GM19452 (cell line): ENCODE measurements around the gene WDR54.
A peak's percentile ranks its signal among the peaks of the same experiment; 100 is the strongest.

Experiments used
- ATAC-seq: cut with Tn5 transposase; IDR thresholded peaks from one replicate; pipeline ENCODE4 v1.9.1; 2021; ENCODE audit not compliant: unreplicated experiment

Gene WDR54, protein sequence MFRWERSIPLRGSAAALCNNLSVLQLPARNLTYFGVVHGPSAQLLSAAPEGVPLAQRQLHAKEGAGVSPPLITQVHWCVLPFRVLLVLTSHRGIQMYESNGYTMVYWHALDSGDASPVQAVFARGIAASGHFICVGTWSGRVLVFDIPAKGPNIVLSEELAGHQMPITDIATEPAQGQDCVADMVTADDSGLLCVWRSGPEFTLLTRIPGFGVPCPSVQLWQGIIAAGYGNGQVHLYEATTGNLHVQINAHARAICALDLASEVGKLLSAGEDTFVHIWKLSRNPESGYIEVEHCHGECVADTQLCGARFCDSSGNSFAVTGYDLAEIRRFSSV

DNA sequence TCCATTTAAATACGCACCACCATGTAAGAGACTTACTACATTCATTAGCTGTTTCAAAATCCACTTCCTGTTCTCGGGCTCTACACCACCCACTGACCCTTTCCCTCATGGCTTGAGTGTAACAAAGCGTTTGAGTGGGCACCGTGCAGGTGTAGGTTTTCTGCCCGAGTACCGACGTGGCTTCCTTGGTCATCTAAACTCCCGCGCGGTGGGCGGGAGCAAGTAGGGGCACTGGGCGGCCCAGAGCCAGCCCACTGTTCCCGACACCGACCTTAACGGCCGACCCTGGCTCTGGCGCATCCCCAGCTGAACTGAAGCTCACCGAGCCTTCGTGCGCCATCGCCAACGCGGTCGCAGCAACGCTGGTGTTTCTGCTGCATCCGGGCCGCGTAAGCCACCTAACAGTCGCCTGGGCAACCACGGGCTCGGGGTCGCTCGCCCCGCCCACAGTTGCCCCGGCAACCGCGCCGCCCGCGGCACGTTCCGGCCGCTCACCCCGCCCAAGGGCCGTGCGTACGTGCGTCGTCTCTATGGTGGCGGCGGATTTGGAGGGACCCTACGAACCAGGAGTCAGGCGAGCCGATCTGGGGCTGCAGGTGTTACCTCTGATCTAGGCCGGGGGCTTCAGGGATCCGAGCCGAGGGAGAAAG lies at the start of gene WDR54, which contains the start of gene C2orf81:
TSS of gene WDR54 (plus strand) at position 510 of the 650 bp plus-strand sequence. CDS start 424 bp downstream, outside the sequence.
TSS of gene C2orf81 (minus strand) at position 399 of the 650 bp plus-strand sequence. CDS start at position 340, 59 bp downstream.
- peak; percentile 93 for ATAC-seq

DNA sequence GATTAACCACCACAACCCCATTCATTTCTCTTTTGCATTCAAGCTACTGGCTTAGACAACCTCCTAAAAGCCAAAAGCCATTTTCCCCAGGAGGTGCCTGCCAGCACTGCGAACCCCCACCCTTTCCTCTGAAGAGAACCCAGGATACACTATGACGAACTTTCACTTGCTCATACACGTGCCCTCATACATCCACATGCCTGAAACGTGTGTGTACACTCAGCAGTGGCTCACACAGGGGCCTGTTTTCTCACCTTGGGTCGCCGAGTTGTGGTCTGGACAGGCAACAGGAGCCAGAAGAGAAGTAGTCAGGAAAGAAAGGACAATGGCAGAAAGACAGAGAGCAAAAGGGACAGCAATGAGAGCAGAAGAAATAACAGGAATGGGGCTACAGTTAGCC lies 48.9 kb upstream of the WDR54 start:
- ATAC-seq = no peak

DNA sequence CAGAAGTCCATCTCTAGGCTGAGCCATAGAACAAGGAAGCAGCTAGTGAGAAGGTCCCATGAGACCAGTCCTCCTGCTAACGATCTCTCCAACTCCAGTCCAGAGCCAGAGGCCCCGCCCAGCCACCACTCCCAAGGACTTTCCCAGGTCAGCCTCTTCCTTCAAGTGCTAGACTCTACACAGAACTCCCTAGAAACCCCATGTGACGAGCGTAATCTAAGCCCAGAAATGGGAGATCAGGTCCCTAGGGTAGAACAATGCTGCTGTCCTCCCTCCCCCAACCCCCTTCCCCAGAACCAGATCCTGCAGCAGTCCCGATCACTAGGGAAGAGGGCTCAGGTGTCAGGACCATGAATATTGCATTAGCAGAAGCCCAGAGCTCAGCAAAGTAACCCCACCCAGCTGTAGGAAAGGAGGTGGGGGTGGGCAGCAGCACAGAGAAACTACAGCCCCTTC lies 48.3 kb upstream of the WDR54 start:
- no peak for ATAC-seq

DNA sequence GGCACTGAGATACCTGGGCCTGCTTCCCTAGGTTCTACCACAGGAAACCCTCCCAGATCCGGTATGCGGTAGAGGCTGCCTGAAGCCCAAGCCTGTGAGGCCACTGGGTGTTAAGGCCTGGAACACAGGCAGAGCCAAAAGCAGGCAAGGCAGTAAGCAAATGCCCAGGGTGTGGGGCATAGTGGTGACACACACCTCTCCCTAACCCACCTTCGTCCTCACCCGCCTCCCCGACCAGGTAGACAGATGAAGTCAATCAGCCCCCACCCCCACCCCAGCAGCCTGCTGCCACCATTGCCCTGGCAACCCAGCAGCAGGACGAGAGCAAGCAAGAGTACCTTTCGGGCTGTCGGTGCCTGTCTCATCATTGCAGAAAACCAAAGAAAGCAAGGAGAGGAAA lies 47.5 kb upstream of the WDR54 start:
- ATAC-seq = no peak

DNA sequence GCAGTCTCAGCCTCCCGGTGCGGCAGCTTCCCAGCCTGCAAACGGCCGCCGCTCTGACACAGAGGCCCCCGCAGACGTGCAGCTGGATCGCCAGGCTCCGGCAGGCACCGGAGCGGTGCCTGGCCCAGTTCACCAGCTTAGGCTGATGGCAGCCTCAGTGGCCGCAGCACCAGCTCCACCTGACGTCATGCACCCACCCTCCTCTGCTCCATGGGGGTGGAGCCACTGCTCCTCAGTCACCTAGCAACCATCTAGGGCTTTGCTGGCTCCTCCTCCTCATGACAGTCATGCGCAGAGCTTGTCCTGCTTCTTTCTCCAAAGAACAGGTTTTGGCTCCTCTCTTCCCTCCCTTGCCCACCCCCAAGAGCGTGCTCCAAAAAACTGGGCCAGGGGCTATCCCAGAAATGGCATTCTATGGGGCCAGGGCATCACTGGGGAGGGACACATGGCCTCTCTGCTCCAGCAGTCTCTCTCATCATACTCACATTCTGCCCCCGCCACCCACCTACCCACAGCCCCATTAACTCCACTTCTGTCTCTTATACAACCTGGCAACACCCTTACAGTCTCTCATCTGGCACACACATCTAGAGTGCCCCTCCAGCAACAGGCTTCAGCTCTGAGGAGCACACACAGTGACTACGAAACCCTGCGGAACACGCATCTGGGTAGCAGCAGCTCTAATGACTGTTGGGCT lies 46.9 kb upstream of the WDR54 start:
- no peak for ATAC-seq

DNA sequence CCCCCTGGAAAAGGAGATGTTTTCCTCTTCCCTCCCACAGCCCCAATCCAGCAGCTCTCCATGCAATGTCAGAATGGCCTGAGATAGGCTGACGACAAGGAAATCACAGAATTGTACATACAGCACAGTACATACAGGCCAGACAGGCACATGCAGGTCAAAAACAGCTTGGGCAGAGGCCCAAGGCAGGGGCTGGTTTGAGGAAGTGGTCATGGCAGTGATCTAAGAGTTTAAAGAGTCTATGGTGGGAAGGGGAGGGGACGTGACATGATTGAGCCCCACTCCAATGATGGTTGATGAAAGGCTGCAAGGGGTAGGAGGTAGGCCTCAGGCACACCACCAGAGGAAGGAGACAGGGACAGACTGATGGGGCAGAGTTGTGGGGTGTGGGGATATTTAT lies 45.7 kb upstream of the WDR54 start:
- ATAC-seq = no peak

DNA sequence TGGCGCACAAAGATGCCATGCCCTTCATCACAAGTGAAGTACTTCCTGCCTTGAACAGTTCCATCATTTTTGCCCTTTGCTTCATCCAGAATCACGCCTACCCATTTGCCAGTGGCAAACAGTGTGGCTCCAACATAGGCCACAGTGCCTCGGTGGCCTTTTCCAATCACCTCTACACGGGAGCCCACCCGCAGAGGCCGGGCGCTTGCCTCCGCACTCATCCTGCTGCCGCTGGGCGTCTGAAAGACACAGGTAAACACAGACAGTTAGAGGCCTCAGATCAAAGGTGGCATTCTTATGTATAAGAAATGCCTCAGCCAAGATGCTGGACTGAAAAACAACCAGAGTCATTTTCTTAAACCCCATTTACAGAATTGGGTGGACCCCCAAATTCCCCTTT lies 43.5 kb upstream of the WDR54 start:
- ATAC-seq = no peak

DNA sequence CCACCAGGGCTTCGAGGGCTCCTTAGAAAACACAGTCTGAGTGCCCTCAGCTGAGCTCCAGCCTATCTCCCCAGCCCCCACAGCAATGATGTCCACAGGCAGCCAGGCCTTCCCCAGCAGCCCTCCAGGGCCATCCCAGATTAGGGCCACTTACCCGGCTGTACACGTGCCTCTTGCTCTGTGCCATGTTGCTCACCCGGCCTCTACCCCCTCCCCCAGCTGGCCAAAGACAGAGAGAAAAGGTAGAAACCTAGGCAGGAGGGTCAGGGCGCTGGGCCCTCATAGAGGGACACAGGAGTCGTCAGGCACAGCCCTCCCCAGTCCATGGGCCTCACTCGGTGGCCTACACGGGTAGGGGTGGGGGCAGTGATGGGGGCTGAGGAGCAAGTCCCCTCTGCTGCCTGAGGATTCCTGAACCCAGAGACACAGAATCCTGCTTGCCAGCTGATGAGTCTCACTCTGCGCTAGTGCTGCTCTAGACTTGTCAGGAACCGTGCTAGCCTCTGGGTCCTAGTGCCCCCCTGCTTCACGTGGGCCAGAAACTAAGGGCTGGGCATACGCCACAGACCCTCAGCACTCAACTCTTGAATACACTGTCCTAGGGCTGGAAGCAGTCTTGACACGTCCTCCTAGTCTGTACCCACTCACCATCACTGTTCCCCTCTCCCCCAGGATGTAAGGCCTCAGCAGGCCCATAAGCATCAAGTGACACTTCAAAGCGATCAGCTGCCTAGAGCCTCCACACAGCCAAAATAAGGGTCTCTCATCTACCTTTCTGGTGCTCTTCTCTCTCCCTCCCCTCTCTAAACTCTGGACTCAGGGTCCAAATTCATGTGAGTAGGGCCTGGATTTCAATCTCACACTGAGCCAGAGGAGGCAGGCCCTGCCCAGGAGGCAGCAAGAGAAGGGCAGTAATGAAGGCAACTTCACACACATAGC lies 41.4 kb upstream of the WDR54 start, which contains the start of gene DCTN1:
TSS of gene DCTN1 (minus strand) at position 461 of the 939 bp plus-strand sequence. CDS start at position 187, 274 bp downstream.
- no peak for ATAC-seq

DNA sequence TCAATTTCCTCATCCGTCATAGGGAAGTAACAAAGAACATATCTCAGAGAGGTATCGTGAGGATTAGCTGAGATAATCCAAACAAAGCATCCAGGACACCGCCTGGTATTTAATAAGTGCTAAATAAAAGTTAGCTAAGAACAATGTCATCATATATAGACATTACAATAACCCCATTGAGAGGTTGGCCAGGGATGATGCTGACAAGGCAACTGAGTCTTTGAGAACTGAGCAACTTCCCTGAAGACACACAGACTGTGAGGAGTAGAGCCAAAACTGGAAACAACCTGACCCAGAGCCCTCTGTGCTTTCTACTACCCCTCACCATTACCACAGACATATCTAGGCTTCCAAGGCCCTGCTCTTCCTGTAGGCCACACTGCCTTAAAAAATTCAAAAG lies 39.8 kb upstream of the WDR54 start:
- no peak for ATAC-seq

DNA sequence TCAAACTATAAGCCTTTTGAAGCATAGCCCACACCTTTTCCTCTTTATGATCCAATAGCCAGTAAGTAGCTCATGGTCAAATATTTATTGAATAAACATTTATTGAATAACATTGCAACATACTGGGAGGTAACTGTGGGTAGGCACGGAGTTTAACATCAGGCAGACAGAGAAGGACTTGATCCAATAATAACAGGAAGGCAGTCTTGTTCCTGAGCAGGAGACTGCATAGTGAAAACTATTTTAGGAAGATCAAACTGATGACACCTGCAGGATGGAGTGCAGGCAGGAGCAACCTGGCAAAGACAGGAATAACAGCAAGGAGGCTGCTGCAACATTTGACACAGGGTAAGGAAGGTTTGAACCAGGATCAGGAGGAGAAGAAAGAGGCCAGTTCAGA lies 38.3 kb upstream of the WDR54 start:
- ATAC-seq = no peak

DNA sequence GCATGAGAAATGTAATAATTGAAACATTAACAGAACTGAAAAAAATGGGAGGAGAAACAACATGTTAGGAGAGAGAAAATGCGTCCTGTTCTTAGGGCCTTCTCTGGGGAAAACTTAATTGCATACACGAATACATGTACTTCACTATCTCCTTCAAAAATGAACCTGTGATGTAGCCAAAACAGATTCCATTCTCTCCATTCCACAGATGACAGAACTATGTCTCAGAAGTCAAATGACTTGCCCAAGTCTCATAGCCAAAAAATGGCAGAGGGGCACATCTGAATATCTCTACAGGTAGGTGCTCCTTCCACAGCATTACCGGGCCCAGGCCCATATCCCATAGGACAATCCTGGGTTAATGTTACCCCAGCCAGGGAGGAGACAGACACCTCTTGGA lies 37.5 kb upstream of the WDR54 start:
- ATAC-seq = no peak

DNA sequence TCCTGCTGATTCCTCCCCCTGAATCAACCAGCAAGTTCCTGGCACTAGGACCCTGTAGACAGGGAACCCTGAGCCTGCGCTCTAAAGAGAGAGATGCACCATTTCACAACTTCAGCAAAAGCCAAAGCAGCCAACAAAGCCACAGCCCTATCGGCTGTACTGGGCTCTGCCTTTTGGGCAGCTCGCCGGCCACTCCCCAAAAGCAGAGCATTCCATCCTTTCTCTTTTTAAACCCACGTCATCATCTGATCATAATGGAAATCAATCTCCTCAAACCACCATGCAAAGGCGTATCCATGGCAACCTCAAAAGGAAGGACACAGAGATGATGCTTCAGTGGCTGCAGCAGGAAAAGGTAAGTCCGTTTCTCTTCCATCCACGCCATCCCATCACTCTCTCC lies 36.1 kb upstream of the WDR54 start:
- no peak for ATAC-seq

DNA sequence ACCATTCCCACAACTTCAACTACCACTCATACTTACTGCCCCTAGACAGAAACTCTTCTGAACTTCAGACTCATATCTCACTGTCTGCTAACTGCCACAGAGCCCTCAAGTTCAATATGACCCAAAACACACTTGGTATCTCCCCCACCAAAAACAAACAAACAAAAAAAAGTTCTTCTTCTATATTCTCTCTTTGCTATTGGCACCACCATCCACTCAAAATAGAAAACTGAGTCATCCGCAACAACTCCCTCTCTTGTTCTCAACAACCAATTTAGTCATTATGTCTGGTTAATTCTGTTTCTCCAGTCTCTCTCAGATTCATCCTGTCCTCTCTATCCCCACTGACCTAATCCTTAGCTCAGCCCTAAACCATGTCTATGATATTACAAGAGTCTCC lies 34.2 kb upstream of the WDR54 start:
- no peak for ATAC-seq

DNA sequence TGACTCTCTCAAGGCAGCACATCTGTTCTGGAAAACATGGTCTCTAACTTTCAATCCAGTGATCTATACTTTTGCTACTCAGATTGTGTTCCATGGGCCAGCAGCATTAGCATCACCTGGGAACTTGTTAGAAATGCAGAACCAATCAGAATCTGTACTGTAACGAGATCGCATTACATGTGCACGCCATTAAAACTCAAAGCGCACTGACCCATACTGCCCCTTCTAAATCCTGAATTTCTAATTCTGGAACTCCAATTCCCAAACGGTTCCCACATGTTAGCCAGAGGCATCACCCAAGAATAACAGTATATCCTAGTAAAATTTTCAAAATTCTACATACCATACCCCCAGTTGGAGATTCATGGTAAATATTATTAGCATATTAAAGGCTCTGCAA lies 30.9 kb upstream of the WDR54 start:
- ATAC-seq = no peak

DNA sequence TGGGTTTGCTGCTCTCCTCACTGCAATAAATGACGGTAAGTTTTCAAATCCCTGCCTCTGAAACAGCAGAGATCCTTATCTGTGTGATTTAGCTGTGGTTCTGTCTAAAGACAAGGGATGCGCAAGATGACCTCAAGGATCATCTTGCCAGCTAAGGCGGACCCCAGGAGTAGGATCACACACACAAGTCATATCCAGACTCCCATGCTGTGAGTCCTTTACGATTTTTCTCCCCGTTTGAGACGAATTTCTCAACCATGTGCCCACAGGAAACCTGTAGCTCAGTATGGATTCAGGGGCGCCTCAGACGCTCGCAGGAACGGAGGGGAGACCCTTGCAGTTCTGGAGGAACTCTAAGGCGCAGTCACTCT lies 30.3 kb upstream of the WDR54 start:
- peak; percentile 33 for ATAC-seq

DNA sequence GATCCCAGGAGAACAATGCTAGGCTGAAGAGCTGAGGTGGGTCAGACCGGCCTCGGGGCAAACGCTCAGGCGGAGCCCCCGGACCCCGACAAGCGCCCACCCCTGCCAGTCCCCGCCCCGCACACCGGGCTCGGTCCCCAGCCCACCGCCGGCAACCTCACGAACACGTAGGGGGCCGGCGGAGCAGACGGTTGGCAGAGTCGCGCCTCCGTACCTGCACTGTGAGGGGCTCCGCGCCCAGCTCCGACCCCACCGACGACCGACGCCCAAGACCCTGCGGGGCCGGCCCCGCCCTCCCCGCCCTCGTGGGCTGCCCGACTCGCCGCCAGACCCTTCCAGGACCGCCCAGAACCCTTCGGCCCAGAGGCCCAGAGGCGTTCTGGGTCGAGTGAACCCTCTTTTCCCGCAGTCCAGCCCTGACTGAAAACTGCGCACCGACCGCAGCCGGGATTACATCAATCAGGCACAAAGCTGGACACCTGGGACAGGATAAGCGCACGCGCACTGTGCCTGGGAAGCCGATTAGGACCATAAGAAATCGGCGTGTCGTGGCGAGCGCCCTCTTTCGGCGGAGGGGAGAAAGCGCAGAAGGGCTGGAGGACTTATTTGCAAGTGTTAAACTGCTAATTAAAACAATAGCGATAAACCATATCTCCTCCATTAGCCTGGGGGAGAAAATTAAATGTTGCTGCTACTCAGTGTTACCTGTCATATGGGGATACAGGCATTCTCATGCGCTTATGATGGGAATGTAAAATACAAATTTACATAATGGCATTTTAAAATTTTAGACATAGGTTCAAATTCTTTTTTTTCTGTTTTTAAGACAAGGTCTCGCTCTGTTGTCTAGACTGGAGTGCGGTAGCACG lies 29.7 kb upstream of the WDR54 start:
- peak; percentile 63 for ATAC-seq

DNA sequence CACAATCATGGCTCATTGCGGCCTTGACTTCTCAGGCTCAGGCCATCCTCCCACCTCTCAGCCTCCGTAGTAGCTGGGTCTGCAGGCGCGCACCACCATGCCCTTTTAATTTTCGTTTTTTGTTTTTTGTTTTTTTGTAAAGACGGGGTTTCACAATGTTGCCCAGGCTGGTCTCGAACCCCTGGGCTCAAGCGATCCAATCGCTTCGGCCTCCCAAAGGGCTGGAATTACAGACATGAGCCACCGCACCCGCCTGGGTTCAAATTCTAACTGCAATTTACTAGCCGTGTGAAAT lies 29.1 kb upstream of the WDR54 start:
- no peak for ATAC-seq

DNA sequence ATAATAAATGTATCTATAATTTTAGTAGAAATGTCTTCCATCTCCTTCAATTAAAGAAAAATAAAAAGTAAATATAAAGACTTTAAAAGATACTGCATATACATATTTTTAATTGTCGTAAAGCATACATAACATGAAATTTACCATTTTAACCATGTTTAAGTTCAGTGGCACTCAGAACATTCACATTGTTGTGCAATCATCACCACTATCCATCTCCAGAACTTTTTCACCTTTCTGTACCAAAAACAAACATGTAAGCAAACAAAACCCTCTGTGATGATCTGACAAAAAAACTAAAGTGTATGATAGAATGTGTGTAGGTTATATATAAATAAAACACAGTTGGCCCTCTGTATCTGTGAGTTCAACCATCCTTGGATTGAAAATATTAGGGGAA lies 28.0 kb upstream of the WDR54 start:
- no peak for ATAC-seq

DNA sequence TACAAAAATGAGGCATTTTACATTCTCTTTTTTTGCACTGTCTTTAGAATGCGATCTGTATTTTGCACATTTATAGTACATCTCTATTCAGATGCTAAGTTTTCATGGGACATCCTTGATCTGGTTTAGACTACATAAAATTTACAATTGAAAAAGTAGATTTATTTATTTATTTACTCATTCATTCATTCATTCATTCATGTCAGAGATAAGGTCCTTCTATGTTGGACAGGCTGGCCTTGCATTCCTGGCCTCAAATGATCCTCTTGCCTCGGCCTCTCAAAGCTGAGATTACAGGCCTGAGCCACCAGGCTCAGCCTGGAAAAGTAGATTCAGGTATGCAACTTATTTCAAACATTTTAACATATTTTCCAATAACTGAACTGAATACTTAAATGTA lies 25.4 kb upstream of the WDR54 start:
- ATAC-seq = no peak

DNA sequence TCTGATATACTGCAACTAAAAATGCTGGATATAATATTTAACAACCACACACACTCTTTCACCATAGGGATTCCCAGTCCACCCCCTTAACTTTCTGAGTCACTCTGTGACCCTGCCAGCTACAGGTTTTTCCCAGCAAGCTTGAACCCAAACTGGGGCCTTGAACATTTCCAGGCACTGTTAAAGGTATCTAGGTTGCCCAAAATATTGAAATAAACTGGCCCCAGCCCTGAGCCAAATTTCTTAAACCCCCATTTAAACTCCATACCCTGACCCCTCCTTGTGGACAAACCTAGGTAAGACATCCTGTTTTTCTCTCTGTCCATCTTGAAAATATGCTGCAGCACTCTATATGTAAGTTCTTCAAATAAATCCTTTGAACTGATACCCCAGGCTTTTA lies 21.7 kb upstream of the WDR54 start:
- ATAC-seq = no peak
